OCI-LY3 (cell line): ENCODE results near the gene PHETA2.

Experiments used
- H2AFZ ChIP-seq: fragments of 200-600, 300-600 bp; shearing (Covaris generic); 2 replicates; pipeline ENCODE4 v1.6.0; 2014; ENCODE audit warnings: antibody characterized with exemption, low read depth, low read length
- H3K27ac ChIP-seq: fragments of 200-600, 300-600 bp; sonication (generic); 2 replicates; pipeline ENCODE4 v1.5.1; 2014; ENCODE audit warnings: mild to moderate bottlenecking, low read length, moderate library complexity, mixed read lengths
- H3K27me3 ChIP-seq: fragments of 200-600, 300-600 bp; sonication (generic); 2 replicates; pipeline ENCODE4 v1.6.1; 2014; ENCODE audit warnings: low read depth, low read length, mixed read lengths
- H3K36me3 ChIP-seq: fragments of 200-600, 300-600 bp; sonication (generic); replicated peaks from 2 replicates; pipeline ENCODE3; 2014; ENCODE audit warnings: low read depth, low read length, mixed read lengths
- H3K4me1 ChIP-seq: fragments of 300-600, 200-600 bp; sonication (generic); 2 replicates; pipeline ENCODE4 v1.6.1; 2014; ENCODE audit warnings: low read length, mixed read lengths
- H3K4me2 ChIP-seq: fragments of 200-600, 300-600 bp; sonication (generic); 2 replicates; pipeline ENCODE4 v1.6.1; 2014; ENCODE audit warnings: low read length, mixed read lengths
- H3K4me3 ChIP-seq: fragments of 300-600, 200-600 bp; sonication (generic); 2 replicates; pipeline ENCODE4 v1.5.1; 2014; ENCODE audit warnings: antibody characterized with exemption, mild to moderate bottlenecking, low read length, moderate library complexity
- H3K79me2 ChIP-seq: fragments of 300-600, 200-600 bp; shearing (Covaris generic); 2 replicates; pipeline ENCODE4 v1.6.1; 2014; ENCODE audit warnings: mild to moderate bottlenecking, low read length, mixed read lengths
- H3K9ac ChIP-seq: fragments of 300-600, 200-600 bp; shearing (Covaris generic); 2 replicates; pipeline ENCODE4 v1.6.0; 2014; ENCODE audit warnings: mild to moderate bottlenecking, low read length, moderate library complexity
- H3K9me3 ChIP-seq: fragments of 200-600, 300-600 bp; shearing (Covaris generic); 2 replicates; pipeline ENCODE4 v1.6.1; 2014; ENCODE audit warnings: low read length, mixed read lengths; ENCODE audit not compliant: insufficient read depth
- H4K20me1 ChIP-seq: fragments of 200-600, 300-600 bp; sonication (generic); 2 replicates; pipeline ENCODE4 v1.6.1; 2016; ENCODE audit warnings: low read length, mixed read lengths; ENCODE audit not compliant: insufficient read depth
- CTCF ChIP-seq: fragments of 200-600, 300-600 bp; sonication (generic); IDR thresholded peaks from 2 replicates; pipeline ENCODE4 v1.5.1; 2014; ENCODE audit warnings: antibody characterized with exemption, low read length, low read depth
- EZH2phosphoT487 ChIP-seq: fragments of 200-600 bp; shearing (Covaris generic); IDR thresholded peaks from 2 replicates; pipeline ENCODE4 v1.6.1; 2018; ENCODE audit warnings: antibody characterized with exemption, mixed run types, low read depth

The PHETA2 gene

GRCh38 chr22:42062506-42063170, 11.4 kb upstream of the PHETA2 start:
- no peak for TF ChIP-seq EZH2phosphoT487
- TF ChIP-seq CTCF, result no peak
- peaks cover 83% of the 10 kb centered on the region for H3K36me3 ChIP-seq
- no peak overlapping the region for H3K4me3 ChIP-seq
- no peak overlapping the region for H3K9ac ChIP-seq
- no peak overlapping the region for H2AFZ ChIP-seq
- no peaks in the 10 kb centered on the region for H3K27me3 ChIP-seq
- no peak overlapping the region for H3K27ac ChIP-seq
- peaks cover 13% of the 10 kb centered on the region for H3K9me3 ChIP-seq
- H4K20me1 ChIP-seq, result no peaks in the 10 kb centered on the region
- no peaks in the 10 kb centered on the region for H3K79me2 ChIP-seq
- H3K4me1 ChIP-seq, result no peaks in the 10 kb centered on the region
- H3K4me2 ChIP-seq, result no peak overlapping the region

- peaks cover 11% of the 10 kb centered on the region for H3K79me2 ChIP-seq
- no peak overlapping the region for H3K9ac ChIP-seq
- no peaks in the 10 kb centered on the region for H3K27me3 ChIP-seq
- H2AFZ ChIP-seq, result no peak overlapping the region
- no peaks in the 10 kb centered on the region for H3K9me3 ChIP-seq
- H3K27ac ChIP-seq, result no peak overlapping the region
- H4K20me1 ChIP-seq, result no peaks in the 10 kb centered on the region
- TF ChIP-seq CTCF, result no peak
- no peak for TF ChIP-seq EZH2phosphoT487
- H3K4me1 ChIP-seq, result peaks cover 5% of the 10 kb centered on the region
- peaks cover 81% of the 10 kb centered on the region for H3K36me3 ChIP-seq
- H3K4me2 ChIP-seq, result no peak overlapping the region
- H3K4me3 ChIP-seq, result no peak overlapping the region
Observed at GRCh38 chr22:42064629-42065028, 9.4 kb upstream of the PHETA2 start.

GRCh38 chr22:42065438-42066125, 8.5 kb upstream of the PHETA2 start:
- Histone ChIP-seq H3K9ac (no peak overlapping the region), H4K20me1 (no peaks in the 10 kb centered on the region), H3K9me3 (no peaks in the 10 kb centered on the region), H3K79me2 (peaks cover 19% of the 10 kb centered on the region), H2AFZ (no peak overlapping the region), H3K4me2 (no peak overlapping the region), H3K27ac (no peak overlapping the region), H3K36me3 (peaks cover 72% of the 10 kb centered on the region), H3K4me3 (no peak overlapping the region), H3K27me3 (no peaks in the 10 kb centered on the region), H3K4me1 (peaks cover 9% of the 10 kb centered on the region)
- no peak for TF ChIP-seq CTCF
- TF ChIP-seq EZH2phosphoT487, result no peak

- no peak overlapping the region for H3K9ac ChIP-seq
Observed at GRCh38 chr22:42066126-42066761, 7.8 kb upstream of the PHETA2 start.

More at GRCh38 chr22:42066126-42066761, 7.8 kb upstream of the PHETA2 start:
- no peak overlapping the region for H3K4me2 ChIP-seq
- no peaks in the 10 kb centered on the region for H3K27me3 ChIP-seq
- peaks cover 65% of the 10 kb centered on the region for H3K36me3 ChIP-seq
- no peaks in the 10 kb centered on the region for H4K20me1 ChIP-seq
- H3K27ac ChIP-seq, result no peak overlapping the region
- peaks cover 13% of the 10 kb centered on the region for H3K4me1 ChIP-seq
- H3K9me3 ChIP-seq, result no peaks in the 10 kb centered on the region
- no peak overlapping the region for H2AFZ ChIP-seq
- H3K4me3 ChIP-seq, result no peak overlapping the region
- H3K79me2 ChIP-seq, result peaks cover 19% of the 10 kb centered on the region
- TF ChIP-seq EZH2phosphoT487, result no peak
- TF ChIP-seq CTCF, result no peak
